Calu3 (cell line): ENCODE results near the gene ARFGAP2. TPM values are rescaled to one million over a fixed set of nuclear protein-coding genes. Genes with fewer than 3 reads are reported as not detected.

Experiments
- BruUV-seq: library from RNA; stranded (reverse); fragments of 400-500 nt; replicated peaks from 2 replicates; lab custom pipeline; 2021; lab: Mats Ljungman, UMichigan
- CTCF ChIA-PET: fragments of 300-600 bp; sonication (Branson Sonifier 250); formaldehyde crosslinking; loops from one replicate; lab custom pipeline; 2022; ENCODE audit warnings: antibody characterized with exemption; lab: Charles Lee
- DNase-seq: peaks from one replicate; pipeline ENCODE4 v3.0.0; 2022
- H3K27ac Mint-ChIP-seq: one replicate; pipeline ENCODE4 v1.8.0; 2022; ENCODE audit warnings: mixed read lengths; ENCODE audit not compliant: unreplicated experiment
- H3K27me3 Mint-ChIP-seq: one replicate; pipeline ENCODE4 v1.8.0; 2022; ENCODE audit warnings: mixed read lengths; ENCODE audit not compliant: unreplicated experiment
- H3K36me3 Mint-ChIP-seq: one replicate; pipeline ENCODE4 v1.8.0; 2022; ENCODE audit warnings: mild to moderate bottlenecking, moderate library complexity, mixed read lengths; ENCODE audit not compliant: insufficient read depth, unreplicated experiment
- H3K4me1 Mint-ChIP-seq: one replicate; pipeline ENCODE4 v1.8.0; 2022; ENCODE audit warnings: mild to moderate bottlenecking, low read depth, mixed read lengths; ENCODE audit not compliant: unreplicated experiment
- H3K4me3 Mint-ChIP-seq: one replicate; pipeline ENCODE4 v1.8.0; 2022; ENCODE audit warnings: mild to moderate bottlenecking, low read depth, moderate library complexity, mixed read lengths; ENCODE audit not compliant: unreplicated experiment
- H3K9me3 Mint-ChIP-seq: one replicate; pipeline ENCODE4 v1.8.0; 2022; ENCODE audit warnings: low read depth, mixed read lengths; ENCODE audit not compliant: unreplicated experiment
- intact Hi-C: fragments of 100-400 bp; cut with micrococcal nuclease; formaldehyde crosslinking; loops from one replicate; pipeline ENCODE4 v1.10.0; 2022; ENCODE audit not compliant: unreplicated experiment
- total RNA-seq: library from RNA; stranded (reverse); gene quantifications from 2 replicates; pipeline ENCODE4 v1.2.3, GENCODE V29; 2022
- TF ChIP-seq, protein P1 (sequence below): fragments of 200-600 bp; IDR thresholded peaks from one replicate; pipeline ENCODE4 v1.8.0; 2022; ENCODE audit warnings: antibody characterized with exemption; ENCODE audit not compliant: unreplicated experiment

Gene ARFGAP2
- total RNA-seq, 1 experiment from 2014 or later = 108 TPM

GRCh38 chr11:47137476-47137875 is 39.2 kb downstream of the ARFGAP2 start:
- intact Hi-C loops = no loop called here
- no peak for DNase-seq
- no peaks in the 10 kb centered on the region for H3K36me3 Mint-ChIP-seq

GRCh38 chr11:47136921-47137320 is 39.8 kb downstream of the ARFGAP2 start:
- TF ChIP-seq, protein P1, sequence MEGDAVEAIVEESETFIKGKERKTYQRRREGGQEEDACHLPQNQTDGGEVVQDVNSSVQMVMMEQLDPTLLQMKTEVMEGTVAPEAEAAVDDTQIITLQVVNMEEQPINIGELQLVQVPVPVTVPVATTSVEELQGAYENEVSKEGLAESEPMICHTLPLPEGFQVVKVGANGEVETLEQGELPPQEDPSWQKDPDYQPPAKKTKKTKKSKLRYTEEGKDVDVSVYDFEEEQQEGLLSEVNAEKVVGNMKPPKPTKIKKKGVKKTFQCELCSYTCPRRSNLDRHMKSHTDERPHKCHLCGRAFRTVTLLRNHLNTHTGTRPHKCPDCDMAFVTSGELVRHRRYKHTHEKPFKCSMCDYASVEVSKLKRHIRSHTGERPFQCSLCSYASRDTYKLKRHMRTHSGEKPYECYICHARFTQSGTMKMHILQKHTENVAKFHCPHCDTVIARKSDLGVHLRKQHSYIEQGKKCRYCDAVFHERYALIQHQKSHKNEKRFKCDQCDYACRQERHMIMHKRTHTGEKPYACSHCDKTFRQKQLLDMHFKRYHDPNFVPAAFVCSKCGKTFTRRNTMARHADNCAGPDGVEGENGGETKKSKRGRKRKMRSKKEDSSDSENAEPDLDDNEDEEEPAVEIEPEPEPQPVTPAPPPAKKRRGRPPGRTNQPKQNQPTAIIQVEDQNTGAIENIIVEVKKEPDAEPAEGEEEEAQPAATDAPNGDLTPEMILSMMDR = no peak
- CTCF ChIA-PET = no interaction called here
- no peak for DNase-seq
- Mint-ChIP-seq H3K4me3 (no peak overlapping the region), H3K4me1 (no peaks in the 10 kb centered on the region), H3K9me3 (no peaks in the 10 kb centered on the region), H3K36me3 (no peaks in the 10 kb centered on the region), H3K27ac (no peak overlapping the region), H3K27me3 (peaks cover 7% of the 10 kb centered on the region)
- intact Hi-C loops = no loop called here
- BruUV-seq = no TSS peak

More at GRCh38 chr11:47137476-47137875, 39.2 kb downstream of the ARFGAP2 start:
- H3K27ac Mint-ChIP-seq = no peak overlapping the region
- TF ChIP-seq, protein P1 = no peak
- no peaks in the 10 kb centered on the region for H3K4me1 Mint-ChIP-seq
- H3K27me3 Mint-ChIP-seq = peaks cover 7% of the 10 kb centered on the region
- no peak overlapping the region for H3K4me3 Mint-ChIP-seq
- no peaks in the 10 kb centered on the region for H3K9me3 Mint-ChIP-seq
- no TSS peak for BruUV-seq
- CTCF ChIA-PET = no interaction called here

GRCh38 chr11:47136327-47136726 is 40.4 kb downstream of the ARFGAP2 start:
- H3K4me1 Mint-ChIP-seq = no peaks in the 10 kb centered on the region
- no peaks in the 10 kb centered on the region for H3K9me3 Mint-ChIP-seq
- intact Hi-C loops = no loop called here
- TF ChIP-seq, protein P1 = no peak
- no TSS peak for BruUV-seq
- peaks cover 7% of the 10 kb centered on the region for H3K27me3 Mint-ChIP-seq
- CTCF ChIA-PET = no interaction called here
- H3K4me3 Mint-ChIP-seq = no peak overlapping the region
- no peaks in the 10 kb centered on the region for H3K36me3 Mint-ChIP-seq
- H3K27ac Mint-ChIP-seq = no peak overlapping the region
- no peak for DNase-seq

- Mint-ChIP-seq H3K27me3 (peaks cover 7% of the 10 kb centered on the region), H3K9me3 (no peaks in the 10 kb centered on the region), H3K4me1 (no peaks in the 10 kb centered on the region), H3K4me3 (no peak overlapping the region), H3K27ac (no peak overlapping the region), H3K36me3 (no peaks in the 10 kb centered on the region)
- TF ChIP-seq, protein P1 = no peak
- BruUV-seq = no TSS peak
- DNase-seq = no peak
- CTCF ChIA-PET = no interaction called here
- intact Hi-C loops = no loop called here
Observed at GRCh38 chr11:47132981-47133380, 43.7 kb downstream of the ARFGAP2 start.
